LNCaP clone FGC (cell line): ENCODE data around the gene RSPH1.

Source experiments
- DNase-seq: peaks from one replicate; pipeline ENCODE4 v3.0.0-alpha.2; 2011; ENCODE audit warnings: low read depth
- H3K4me3 ChIP-seq: 2 replicates; pipeline ENCODE4 v1.5.1; 2011; ENCODE audit warnings: mild to moderate bottlenecking, low read depth, low read length, control low read depth
- CTCF ChIP-seq: IDR thresholded peaks from 2 replicates; pipeline ENCODE4 v1.5.1; 2012; ENCODE audit warnings: mild to moderate bottlenecking; ENCODE audit not compliant: control insufficient read depth, insufficient read depth; ENCODE audit errors: extremely low read depth

Gene RSPH1

DNA sequence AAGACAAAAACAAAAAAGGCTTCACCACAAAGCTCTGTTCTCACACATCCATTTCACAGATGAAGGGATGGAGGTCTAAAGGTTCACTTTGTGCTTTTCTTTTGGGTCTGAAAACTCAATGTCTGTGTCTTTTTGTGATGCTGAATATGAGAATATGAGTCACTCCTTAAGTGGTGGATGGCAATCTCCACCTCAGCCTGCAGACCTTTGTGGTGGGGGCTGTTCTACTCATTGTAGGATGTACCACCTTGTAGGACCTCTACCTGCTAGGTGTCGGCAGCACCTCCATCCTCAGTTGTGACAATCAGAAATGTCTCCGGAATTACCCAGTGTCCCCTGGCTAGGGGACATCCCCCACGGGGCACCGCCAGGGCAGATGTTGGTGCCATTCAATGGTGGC, 49.5 kb downstream of the RSPH1 start:
- no peak for TF ChIP-seq CTCF
- no peak overlapping the region for H3K4me3 ChIP-seq
- no peak for DNase-seq

- no peak for TF ChIP-seq CTCF
- no peak overlapping the region for H3K4me3 ChIP-seq
- DNase-seq = no peak
Observed at GRCh38 chr21:42445311-42445710, 50.7 kb downstream of the RSPH1 start.

DNA sequence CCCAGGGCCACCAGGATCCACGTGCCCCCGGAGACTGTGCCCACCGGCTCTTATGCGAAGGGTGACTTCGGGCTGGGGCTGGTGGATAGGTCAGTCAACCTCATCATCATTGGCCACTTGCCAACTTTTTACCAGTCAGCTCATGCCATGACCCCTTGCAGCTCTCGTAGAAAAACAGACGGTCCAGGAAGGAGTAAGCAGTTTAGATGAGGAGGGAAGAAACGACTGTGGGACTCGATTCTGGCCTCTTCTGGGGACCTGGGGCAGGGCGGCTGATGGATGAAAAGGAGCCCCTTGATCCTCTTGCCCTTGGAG, 51.3 kb downstream of the RSPH1 start:
- H3K4me3 ChIP-seq = no peak overlapping the region
- no peak for TF ChIP-seq CTCF
- no peak for DNase-seq

- TF ChIP-seq CTCF = no peak
- DNase-seq = no peak
Observed at GRCh38 chr21:42443876-42444744, 51.9 kb downstream of the RSPH1 start.

GRCh38 chr21:42443181-42443785, 52.7 kb downstream of the RSPH1 start:
- no peak for DNase-seq
- no peak overlapping the region for H3K4me3 ChIP-seq
- TF ChIP-seq CTCF = no peak

More at GRCh38 chr21:42443876-42444744, 51.9 kb downstream of the RSPH1 start:
- H3K4me3 ChIP-seq = no peak overlapping the region

GRCh38 chr21:42441963-42442362, 54.1 kb downstream of the RSPH1 start:
- no peak for DNase-seq
- no peak overlapping the region for H3K4me3 ChIP-seq
- TF ChIP-seq CTCF = no peak
